HepG2 (cell line): ENCODE data around the gene KPNA4. TPM values are rescaled to one million over a fixed set of nuclear protein-coding genes. Genes with fewer than 3 reads are reported as not detected.

Source experiments
- ATAC-seq: fragments of 200-7000 bp; cut with Tn5 transposase; 3 replicates; pipeline ENCODE4 v1.9.1; 2020; ENCODE audit warnings: mild to moderate bottlenecking, moderate library complexity
- BruUV-seq: library from RNA; stranded (reverse); fragments of 400-500 nt; replicated peaks from 2 replicates; lab custom pipeline; 2021; lab: Mats Ljungman, UMichigan
- CTCF ChIA-PET: fragments of 300-600 bp; formaldehyde crosslinking; extraction: SDS; loops from one replicate; lab custom pipeline; 2021; ENCODE audit warnings: low total read pairs, inconsistent platforms, low intra/inter-chr PET ratio; lab: Yijun Ruan, JAX
- POLR2A ChIA-PET: fragments of 350-600 bp; sonication (Branson Sonifier 250); formaldehyde crosslinking; loops from one replicate; lab custom pipeline; 2020; ENCODE audit warnings: antibody characterized with exemption, inconsistent platforms; lab: Yijun Ruan, JAX
- DNase-seq: peaks from one replicate; pipeline ENCODE4 v3.0.0-alpha.2; 2015; ENCODE audit warnings: low spot score
- FAIRE-seq: peaks from 3 replicates; lab custom pipeline; 2011; peaks lifted over from hg19 to GRCh38; lab: Jason Lieb, UNC
- H2AFZ ChIP-seq: one replicate; pipeline ENCODE4 v1.6.1; 2011; ENCODE audit warnings: low read length, inconsistent platforms
- H3K27ac ChIP-seq: fragments of 300-600 bp; 3 replicates; pipeline ENCODE4 v1.8.0; 2011; ENCODE audit warnings: mixed run types, mild to moderate bottlenecking, mixed read lengths, low read length, inconsistent platforms; ENCODE audit not compliant: insufficient read depth; ENCODE audit errors: extremely low read length
- H3K27me3 ChIP-seq, 2 experiments: fragments of 200-600 bp in 1 of 2; 2 replicates in 1 of 2; 3 replicates in 1 of 2; pipeline versions ENCODE4 v1.6.0 to v1.8.0; 2011; ENCODE audit warnings: low read length in 2 of 2, mild to moderate bottlenecking in 2 of 2, moderate library complexity in 2 of 2, inconsistent platforms in 1 of 2; ENCODE audit not compliant: insufficient read depth in 2 of 2, control insufficient read depth in 1 of 2
- H3K36me3 ChIP-seq, 2 experiments: fragments of 200-600 bp in 1 of 2; replicated peaks in 1 of 2; 2 replicates in 1 of 2; 3 replicates in 1 of 2; pipeline versions ENCODE4 v1.5.1 to v1.8.0; 2011; ENCODE audit warnings: low read length in 2 of 2, inconsistent platforms in 1 of 2; ENCODE audit not compliant: insufficient read depth in 2 of 2, control insufficient read depth in 1 of 2
- H3K4me1 ChIP-seq: 2 replicates; pipeline ENCODE4 v1.5.1; 2012; ENCODE audit warnings: low read length, inconsistent platforms; ENCODE audit not compliant: insufficient read depth
- H3K4me2 ChIP-seq: 2 replicates; pipeline ENCODE4 v1.6.0; 2011; ENCODE audit warnings: low read depth, low read length, inconsistent platforms
- H3K4me3 ChIP-seq, 3 experiments: fragments of 200-600 bp in 1 of 3; sonication (generic), shearing (Covaris generic) in 1 of 3; replicated peaks in 1 of 3; 2 replicates each; pipeline ENCODE4 v1.5.1; 2011 to 2016; ENCODE audit warnings: low read length in 3 of 3, inconsistent platforms in 2 of 3, low read depth in 2 of 3, mild to moderate bottlenecking in 2 of 3, control low read depth in 1 of 3, mixed read lengths in 1 of 3; ENCODE audit not compliant: insufficient read depth in 1 of 3
- H3K79me2 ChIP-seq: one replicate; pipeline ENCODE4 v1.6.1; 2011; ENCODE audit warnings: low read length, inconsistent platforms; ENCODE audit not compliant: insufficient read depth
- H3K9ac ChIP-seq: 2 replicates; pipeline ENCODE4 v1.6.0; 2011; ENCODE audit warnings: mild to moderate bottlenecking, low read depth, low read length, inconsistent platforms; ENCODE audit not compliant: insufficient read depth
- H3K9me3 ChIP-seq: 2 replicates; pipeline ENCODE4 v1.5.1; 2012; ENCODE audit warnings: mild to moderate bottlenecking, low read length
- H4K20me1 ChIP-seq: 2 replicates; pipeline ENCODE4 v1.6.0; 2011; ENCODE audit warnings: inconsistent platforms, mild to moderate bottlenecking, low read length, moderate library complexity; ENCODE audit not compliant: insufficient read depth
- BHLHE40 ChIP-seq: IDR thresholded peaks from 2 replicates; pipeline ENCODE4 v1.6.1; 2011; ENCODE audit warnings: low read length, improper control_type of control experiment
- HMGXB4 ChIP-seq, 2 experiments: sonication (generic) in 1 of 2; formaldehyde crosslinking in 1 of 2; IDR thresholded peaks; 2 replicates each; pipeline versions ENCODE4 v1.4.0 to v1.6.1; 2018 to 2020; ENCODE audit warnings: missing genetic modification reagents in 2 of 2, borderline replicate concordance in 1 of 2, low read depth in 1 of 2, mild to moderate bottlenecking in 1 of 2, missing biosample characterization in 1 of 2
- PHF5A ChIP-seq: IDR thresholded peaks from one replicate; pipeline ENCODE4 v1.6.1; 2018; ENCODE audit warnings: low read depth, missing genetic modification reagents; ENCODE audit not compliant: unreplicated experiment
- SRSF1 ChIP-seq: fragments of 200-400 bp; formaldehyde crosslinking; optimal IDR thresholded peaks from 2 replicates; pipeline ENCODE3; 2017; ENCODE audit warnings: mild to moderate bottlenecking, low read depth, low read length, moderate library complexity
- SRSF9 ChIP-seq: fragments of 200-400 bp; formaldehyde crosslinking; IDR thresholded peaks from 2 replicates; pipeline ENCODE4 v1.6.1; 2018; ENCODE audit warnings: borderline replicate concordance, mild to moderate bottlenecking, low read depth, low read length; ENCODE audit not compliant: insufficient read depth, poor library complexity, severe bottlenecking
- THYN1 ChIP-seq: sonication (generic); formaldehyde crosslinking; IDR thresholded peaks from 2 replicates; pipeline ENCODE4 v1.8.1; 2023; ENCODE audit warnings: low read depth, mild to moderate bottlenecking, moderate library complexity, missing genetic modification reagents, borderline replicate concordance
- YEATS2 ChIP-seq: sonication (generic); formaldehyde crosslinking; IDR thresholded peaks from 2 replicates; pipeline ENCODE4 v1.4.0; 2020; ENCODE audit warnings: missing genetic modification reagents, borderline replicate concordance
- ZBTB7A ChIP-seq: sonication (generic); formaldehyde crosslinking; IDR thresholded peaks from 2 replicates; pipeline ENCODE4 v1.8.0; 2022; ENCODE audit warnings: mild to moderate bottlenecking, missing genetic modification reagents
- ZNF207 ChIP-seq: fragments of 450-650 bp; IDR thresholded peaks from 2 replicates; pipeline ENCODE4 v1.6.1; 2016; ENCODE audit warnings: antibody characterized with exemption, borderline replicate concordance
- ZNF460 ChIP-seq: sonication (generic); formaldehyde crosslinking; IDR thresholded peaks from 2 replicates; pipeline ENCODE4 v1.5.1; 2020; ENCODE audit warnings: missing genetic modification reagents, mild to moderate bottlenecking, borderline replicate concordance
- ZNF550 ChIP-seq: sonication (generic); formaldehyde crosslinking; IDR thresholded peaks from 2 replicates; pipeline ENCODE4 v1.4.0; 2020; ENCODE audit warnings: mild to moderate bottlenecking, missing genetic modification reagents, borderline replicate concordance
- ZNF577 ChIP-seq: sonication (generic); formaldehyde crosslinking; IDR thresholded peaks from 2 replicates; pipeline ENCODE4 v1.4.0; 2020; ENCODE audit warnings: mild to moderate bottlenecking, low read depth, missing genetic modification reagents, borderline replicate concordance
- ZNF616 ChIP-seq: sonication (generic); formaldehyde crosslinking; IDR thresholded peaks from 2 replicates; pipeline ENCODE4 v1.5.0; 2020; ENCODE audit warnings: low read depth, mild to moderate bottlenecking, missing genetic modification reagents
- ZNF619 ChIP-seq: sonication (generic); formaldehyde crosslinking; IDR thresholded peaks from 2 replicates; pipeline ENCODE4 v1.4.0; 2020; ENCODE audit warnings: mild to moderate bottlenecking, missing genetic modification reagents
- ZNF709 ChIP-seq: sonication (generic); formaldehyde crosslinking; IDR thresholded peaks from 2 replicates; pipeline ENCODE4 v1.5.0; 2020; ENCODE audit warnings: mild to moderate bottlenecking, missing genetic modification reagents
- ZNF766 ChIP-seq: sonication (generic); formaldehyde crosslinking; IDR thresholded peaks from 2 replicates; pipeline ENCODE4 v1.5.0; 2020; ENCODE audit warnings: missing genetic modification reagents, borderline replicate concordance
- ZNF792 ChIP-seq: IDR thresholded peaks from 2 replicates; pipeline ENCODE4 v1.6.1; 2016
- ZSCAN12 ChIP-seq: sonication (generic); formaldehyde crosslinking; IDR thresholded peaks from 2 replicates; pipeline ENCODE4 v1.9.0; 2021; ENCODE audit warnings: mild to moderate bottlenecking, missing genetic modification reagents
- WGBS: methylation state at CpG from one replicate; pipeline ENCODE4 v1.1.6; 2017; ENCODE audit warnings: low lambda C conversion rate; 5-methylcytosine and 5-hydroxymethylcytosine counted together
- in situ Hi-C: cut with HindIII; loops from 2 replicates; pipeline ENCODE4 v1.10.0; 2017; ENCODE audit warnings: low pct_unique_long_range_greater_than_20kb; ENCODE audit not compliant: extremely low pct_ligation_motif_present
- intact Hi-C: fragments of 100-400 bp; cut with micrococcal nuclease; formaldehyde crosslinking; loops from one replicate; pipeline ENCODE4 v1.10.0; 2022; ENCODE audit not compliant: unreplicated experiment
- polyA plus RNA-seq, 8 experiments: library from polyadenylated mRNA; depleted of rRNA in 3 of 8; stranded (reverse) in 7 of 8; unstranded in 1 of 8; fragments of >200 nt; fragmentation: Illumina TruSeq in 4 of 8; extraction: Trizol in 4 of 8; gene quantifications; 2 replicates each; pipeline versions ENCODE4 v1.2.1 to v1.2.3, GENCODE V29; 2011 to 2016; ENCODE audit warnings: low read depth in 4 of 8, missing spikeins in 1 of 8, mixed read lengths in 1 of 8; ENCODE audit not compliant: insufficient read depth in 1 of 8
- total RNA-seq, 5 experiments: library from RNA; depleted of rRNA; stranded (reverse); fragments of >200 nt; fragmentation: Illumina TruSeq; extraction: Trizol; gene quantifications; 2 replicates each; pipeline ENCODE4 v1.2.3, GENCODE V29; 2016; ENCODE audit warnings: low read depth in 1 of 5
- TF ChIP-seq, protein P1 (sequence below): sonication (generic); formaldehyde crosslinking; IDR thresholded peaks from 2 replicates; pipeline ENCODE4 v1.4.0; 2020; ENCODE audit warnings: low read depth, mild to moderate bottlenecking, missing genetic modification reagents
- TF ChIP-seq, protein P2 (sequence below): sonication (generic); formaldehyde crosslinking; IDR thresholded peaks from 2 replicates; pipeline ENCODE4 v1.8.1; 2023; ENCODE audit warnings: mild to moderate bottlenecking, missing genetic modification reagents, borderline replicate concordance

KPNA4 gene
- total and polyA plus RNA-seq, 2 of the 13 experiments (the other 11 are each of a cell fraction or from before 2014, with no cell fraction given): 9.9 to 27.9 TPM

DNA sequence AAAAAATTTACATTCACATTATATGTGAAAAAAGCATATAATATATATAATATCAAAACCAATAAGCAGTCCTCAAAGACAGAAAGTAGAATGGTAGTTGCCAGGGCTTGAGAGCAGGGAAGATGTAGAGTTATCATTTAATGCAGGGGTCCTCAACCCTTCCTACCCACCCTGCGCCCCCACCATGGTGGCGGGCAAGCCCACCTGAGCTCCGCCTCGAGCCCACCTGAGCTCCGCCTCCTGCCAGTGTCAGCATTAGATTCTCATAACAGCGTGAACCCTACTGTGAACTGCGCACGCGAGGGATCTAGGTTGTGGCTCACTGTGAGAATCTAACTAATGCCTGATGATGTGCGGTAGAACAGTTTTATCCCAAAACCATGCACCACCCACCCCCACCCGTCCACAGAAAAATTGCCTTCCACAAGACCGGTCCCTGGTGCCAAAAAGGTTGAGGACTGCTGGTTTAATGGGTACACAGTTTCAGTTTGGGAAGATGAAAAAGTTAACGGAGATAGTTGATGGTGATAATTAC is 118.8 kb downstream of the KPNA4 start:
- Histone ChIP-seq H3K4me3 (no peak overlapping the region), H3K36me3 (no peaks in the 10 kb centered on the region), H2AFZ (no peak overlapping the region), H3K27me3 (no peaks in the 10 kb centered on the region; a peak in 2 of 5 replicates), H3K9me3 (no peaks in the 10 kb centered on the region), H3K4me2 (no peak overlapping the region), H3K27ac (no peak overlapping the region), H3K79me2 (no peaks in the 10 kb centered on the region), H3K4me1 (0 out of 2 replicates have a peak, but pooled peaks cover 11% of the 10 kb centered on the region), H3K9ac (no peak overlapping the region), H4K20me1 (no peaks in the 10 kb centered on the region)
- no peak for TF ChIP-seq SRSF9
- TF ChIP-seq BHLHE40: no peak
- TF ChIP-seq ZBTB7A (CRISPR knock-in tag): no peak
- TF ChIP-seq ZNF792 (CRISPR knock-in tag): no peak
- no peak for TF ChIP-seq ZNF207
- TF ChIP-seq YEATS2 (CRISPR knock-in tag): no peak
- no peak for TF ChIP-seq ZNF460 (CRISPR knock-in tag)
- no peak for TF ChIP-seq ZNF577 (CRISPR knock-in tag)
- no peak for TF ChIP-seq ZNF619
- TF ChIP-seq ZSCAN12 (CRISPR knock-in tag): no peak
- TF ChIP-seq ZNF766: no peak
- no peak for TF ChIP-seq ZNF709 (CRISPR knock-in tag)
- TF ChIP-seq HMGXB4 (CRISPR knock-in tag; IDR thresholded peaks at IDR 0.05; ENCODE audit: borderline replicate concordance in 1 of 2, low read depth in 1 of 2): no peak
- no peak for TF ChIP-seq ZNF616 (CRISPR knock-in tag)
- no peak for TF ChIP-seq ZNF550 (CRISPR knock-in tag)
- TF ChIP-seq, protein P1, sequence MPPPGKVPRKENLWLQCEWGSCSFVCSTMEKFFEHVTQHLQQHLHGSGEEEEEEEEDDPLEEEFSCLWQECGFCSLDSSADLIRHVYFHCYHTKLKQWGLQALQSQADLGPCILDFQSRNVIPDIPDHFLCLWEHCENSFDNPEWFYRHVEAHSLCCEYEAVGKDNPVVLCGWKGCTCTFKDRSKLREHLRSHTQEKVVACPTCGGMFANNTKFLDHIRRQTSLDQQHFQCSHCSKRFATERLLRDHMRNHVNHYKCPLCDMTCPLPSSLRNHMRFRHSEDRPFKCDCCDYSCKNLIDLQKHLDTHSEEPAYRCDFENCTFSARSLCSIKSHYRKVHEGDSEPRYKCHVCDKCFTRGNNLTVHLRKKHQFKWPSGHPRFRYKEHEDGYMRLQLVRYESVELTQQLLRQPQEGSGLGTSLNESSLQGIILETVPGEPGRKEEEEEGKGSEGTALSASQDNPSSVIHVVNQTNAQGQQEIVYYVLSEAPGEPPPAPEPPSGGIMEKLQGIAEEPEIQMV (CRISPR knock-in tag): no peak
- TF ChIP-seq, protein P2, sequence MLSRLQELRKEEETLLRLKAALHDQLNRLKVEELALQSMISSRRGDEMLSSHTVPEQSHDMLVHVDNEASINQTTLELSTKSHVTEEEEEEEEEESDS (CRISPR knock-in tag): no peak
- no peak for TF ChIP-seq THYN1
- no peak for TF ChIP-seq SRSF1
- no peak for TF ChIP-seq PHF5A
- POLR2A ChIA-PET: no interaction called here
- intact Hi-C loops: no loop called here
- DNase-seq: no peak
- in situ Hi-C loops: no loop called here
- ATAC-seq: no peak
- WGBS: 60% methylated on average over 13 of the region's 13 CpGs
- CTCF ChIA-PET: no interaction called here
- BruUV-seq: no TSS peak
- no peak for FAIRE-seq
